ENCODE data around the gene IP6K1.
"Not testable (repeated sequence)": the region's sequence is repeated elsewhere in the genome, so short reads cannot be mapped to it uniquely, and the experiment has no call there.

IP6K1 gene

GRCh38 chr3:49771340-49771938 is 14.9 kb downstream of the IP6K1 start:
- in situ Hi-C loops (cut with HindIII; ENCODE audit: low pct_unique_long_range_greater_than_20kb, low sequenced_read_pairs) = no loop called here
- no peak for TF ChIP-seq JUND (IDR thresholded peaks at IDR 0.05; ENCODE audit: low read depth)
- no peak for DNase-seq (ENCODE audit: low read depth in 1 of 2, low spot score in 1 of 2)

- TF ChIP-seq JUND (IDR thresholded peaks at IDR 0.05; ENCODE audit: low read depth) = no peak
- in situ Hi-C loops (cut with HindIII; ENCODE audit: low pct_unique_long_range_greater_than_20kb, low sequenced_read_pairs) = no loop called here
- no peak for DNase-seq (ENCODE audit: low read depth in 1 of 2, low spot score in 1 of 2)
These were observed 16.4 kb downstream of the IP6K1 start for GRCh38 chr3:49769926-49770325.

GRCh38 chr3:49769286-49769915 is 16.9 kb downstream of the IP6K1 start:
- no peak for DNase-seq (ENCODE audit: low read depth in 1 of 2, low spot score in 1 of 2)
- no peak for TF ChIP-seq JUND (IDR thresholded peaks at IDR 0.05; ENCODE audit: low read depth)
- in situ Hi-C loops (cut with HindIII; ENCODE audit: low pct_unique_long_range_greater_than_20kb, low sequenced_read_pairs) = no loop called here

- no peak for DNase-seq (ENCODE audit: low read depth in 1 of 2, low spot score in 1 of 2)
- in situ Hi-C loops (cut with HindIII; ENCODE audit: low pct_unique_long_range_greater_than_20kb, low sequenced_read_pairs) = no loop called here
- TF ChIP-seq JUND (IDR thresholded peaks at IDR 0.05; ENCODE audit: low read depth) = no peak
These were observed 22.4 kb downstream of the IP6K1 start for GRCh38 chr3:49763981-49764380.

- DNase-seq (ENCODE audit: low read depth in 1 of 2, low spot score in 1 of 2) = no peak
- in situ Hi-C loops (cut with HindIII; ENCODE audit: low pct_unique_long_range_greater_than_20kb, low sequenced_read_pairs) = no loop called here
- TF ChIP-seq JUND (IDR thresholded peaks at IDR 0.05; ENCODE audit: low read depth) = no peak
These were observed 24.7 kb downstream of the IP6K1 start for GRCh38 chr3:49761661-49762060.

- DNase-seq (ENCODE audit: low read depth in 1 of 2, low spot score in 1 of 2) = no peak
- no peak for TF ChIP-seq JUND (IDR thresholded peaks at IDR 0.05; ENCODE audit: low read depth)
- in situ Hi-C loops (cut with HindIII; ENCODE audit: low pct_unique_long_range_greater_than_20kb, low sequenced_read_pairs) = no loop called here
These were observed 27.1 kb downstream of the IP6K1 start for GRCh38 chr3:49759226-49759625.

GRCh38 chr3:49757197-49757596 is 29.1 kb downstream of the IP6K1 start:
- DNase-seq (ENCODE audit: low read depth in 1 of 2, low spot score in 1 of 2) = no peak
- TF ChIP-seq JUND (IDR thresholded peaks at IDR 0.05; ENCODE audit: low read depth) = no peak
- in situ Hi-C loops (cut with HindIII; ENCODE audit: low pct_unique_long_range_greater_than_20kb, low sequenced_read_pairs) = no loop called here

- in situ Hi-C loops (cut with HindIII; ENCODE audit: low pct_unique_long_range_greater_than_20kb, low sequenced_read_pairs) = no loop called here
- DNase-seq (ENCODE audit: low read depth in 1 of 2, low spot score in 1 of 2) = no peak
- TF ChIP-seq JUND (IDR thresholded peaks at IDR 0.05; ENCODE audit: low read depth) = no peak
These were observed 30.3 kb downstream of the IP6K1 start for GRCh38 chr3:49756036-49756435.

- no peak for DNase-seq (ENCODE audit: low read depth in 1 of 2, low spot score in 1 of 2)
- no peak for TF ChIP-seq JUND (IDR thresholded peaks at IDR 0.05; ENCODE audit: low read depth)
- in situ Hi-C loops (cut with HindIII; ENCODE audit: low pct_unique_long_range_greater_than_20kb, low sequenced_read_pairs) = no loop called here
These were observed 31.8 kb downstream of the IP6K1 start for GRCh38 chr3:49754536-49754935.

- DNase-seq (ENCODE audit: low read depth in 1 of 2, low spot score in 1 of 2) = no peak
- in situ Hi-C loops (cut with HindIII; ENCODE audit: low pct_unique_long_range_greater_than_20kb, low sequenced_read_pairs) = no loop called here
- TF ChIP-seq JUND (IDR thresholded peaks at IDR 0.05; ENCODE audit: low read depth) = no peak
These were observed 34.8 kb downstream of the IP6K1 start for GRCh38 chr3:49751501-49751900.

GRCh38 chr3:49750056-49750455 is 36.3 kb downstream of the IP6K1 start:
- no peak for TF ChIP-seq JUND (IDR thresholded peaks at IDR 0.05; ENCODE audit: low read depth)
- in situ Hi-C loops (cut with HindIII; ENCODE audit: low pct_unique_long_range_greater_than_20kb, low sequenced_read_pairs) = no loop called here
- DNase-seq (ENCODE audit: low read depth in 1 of 2, low spot score in 1 of 2) = no peak

GRCh38 chr3:49748874-49749273 is 37.5 kb downstream of the IP6K1 start:
- in situ Hi-C loops (cut with HindIII; ENCODE audit: low pct_unique_long_range_greater_than_20kb, low sequenced_read_pairs); DNase-seq (ENCODE audit: low read depth in 1 of 2, low spot score in 1 of 2): not testable (repeated sequence)

- DNase-seq (ENCODE audit: low read depth in 1 of 2, low spot score in 1 of 2) = no peak
- in situ Hi-C loops (cut with HindIII; ENCODE audit: low pct_unique_long_range_greater_than_20kb, low sequenced_read_pairs) = no loop called here
- no peak for TF ChIP-seq JUND (IDR thresholded peaks at IDR 0.05; ENCODE audit: low read depth)
These were observed 38.4 kb downstream of the IP6K1 start for GRCh38 chr3:49747792-49748480.

Data from T47D (cell line).